HG03064 (cell line): ENCODE measurements around the gene PDGFD.

Source experiments
- ATAC-seq: cut with Tn5 transposase; IDR thresholded peaks from one replicate; pipeline ENCODE4 v1.9.1; 2021; ENCODE audit warnings: low read depth; ENCODE audit not compliant: unreplicated experiment

PDGFD gene

GRCh38 chr11:104096900-104097299, 67.0 kb downstream of the PDGFD start:
- no peak for ATAC-seq

DNA sequence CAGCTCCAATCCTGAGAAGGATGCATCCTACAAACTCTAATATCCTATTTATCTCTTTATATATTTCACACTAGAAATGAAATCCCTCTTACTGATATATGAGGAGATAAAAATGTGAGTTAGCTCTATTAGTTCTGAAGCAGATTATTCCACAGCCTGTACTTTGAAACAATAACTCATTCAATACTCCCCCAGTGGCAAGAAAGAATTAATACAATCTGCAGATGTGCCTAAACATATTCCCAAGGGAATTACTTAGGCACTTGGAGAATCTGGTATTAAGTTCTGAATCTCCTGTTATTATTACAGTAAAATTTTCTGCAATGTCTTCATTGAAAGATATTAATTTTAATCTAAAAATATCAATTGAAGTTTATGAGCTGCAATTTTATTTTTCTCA, 68.2 kb downstream of the PDGFD start:
- no peak for ATAC-seq

GRCh38 chr11:104094576-104094975, 69.4 kb downstream of the PDGFD start:
- no peak for ATAC-seq

GRCh38 chr11:104093426-104094280, 70.3 kb downstream of the PDGFD start:
- no peak for ATAC-seq

DNA sequence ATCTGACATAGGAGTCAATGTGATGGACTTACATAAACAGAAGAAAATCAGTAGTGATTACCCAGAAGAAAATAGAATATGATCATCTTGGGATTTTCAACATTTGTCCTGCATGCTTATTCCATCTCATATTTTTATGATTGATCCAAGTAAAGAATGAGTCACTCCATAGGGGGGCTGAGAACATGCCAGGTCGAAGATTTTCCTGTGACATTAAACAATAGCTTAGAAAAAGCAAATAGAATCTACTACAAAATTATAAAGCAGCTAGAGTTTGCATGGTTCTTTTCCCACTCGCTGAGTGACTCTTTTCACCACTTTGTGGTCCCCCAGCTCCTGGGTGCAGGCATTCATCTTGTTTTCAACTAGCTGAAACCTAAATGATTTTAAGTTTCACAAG, 71.2 kb downstream of the PDGFD start:
- no peak for ATAC-seq

- ATAC-seq: no peak
Measured at GRCh38 chr11:104091281-104092096, 72.5 kb downstream of the PDGFD start.

DNA sequence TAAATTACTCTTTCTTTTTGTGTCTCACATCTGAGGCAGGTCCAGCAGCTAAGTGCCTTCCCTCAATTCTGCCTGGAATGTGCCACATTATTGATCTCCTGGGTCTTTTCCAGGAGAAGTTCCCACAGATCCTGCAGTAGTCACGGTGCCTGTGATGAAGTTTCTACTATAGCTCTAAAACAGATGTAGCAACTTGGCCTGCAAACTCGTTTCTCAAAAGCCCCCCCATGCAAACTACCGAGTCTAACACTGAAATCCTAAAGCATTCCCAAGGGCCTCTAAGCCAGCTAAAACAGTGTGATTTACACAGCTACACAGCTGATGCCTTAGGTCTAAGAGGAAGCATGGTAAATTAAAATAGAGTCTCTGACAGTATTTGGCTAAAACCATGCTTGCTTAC, 73.2 kb downstream of the PDGFD start:
- no peak for ATAC-seq

DNA sequence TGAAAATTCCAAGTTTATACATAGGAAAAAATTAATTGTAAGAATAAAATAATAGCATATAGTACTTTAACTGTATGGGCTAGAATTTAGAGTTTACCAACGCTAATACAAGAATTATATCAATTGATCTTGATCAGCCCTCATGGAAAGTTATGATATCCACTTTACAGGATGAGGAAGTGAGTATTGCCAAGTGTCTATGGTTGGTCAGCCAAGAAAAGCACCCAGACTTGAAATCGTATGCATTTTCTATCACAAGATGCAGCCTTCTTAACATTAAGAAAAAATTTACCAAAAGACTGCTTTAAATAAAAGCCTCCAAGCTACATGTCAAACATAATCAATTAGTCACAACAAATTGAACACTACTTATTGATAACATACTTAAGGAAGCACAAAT, 74.5 kb downstream of the PDGFD start:
- ATAC-seq: no peak

DNA sequence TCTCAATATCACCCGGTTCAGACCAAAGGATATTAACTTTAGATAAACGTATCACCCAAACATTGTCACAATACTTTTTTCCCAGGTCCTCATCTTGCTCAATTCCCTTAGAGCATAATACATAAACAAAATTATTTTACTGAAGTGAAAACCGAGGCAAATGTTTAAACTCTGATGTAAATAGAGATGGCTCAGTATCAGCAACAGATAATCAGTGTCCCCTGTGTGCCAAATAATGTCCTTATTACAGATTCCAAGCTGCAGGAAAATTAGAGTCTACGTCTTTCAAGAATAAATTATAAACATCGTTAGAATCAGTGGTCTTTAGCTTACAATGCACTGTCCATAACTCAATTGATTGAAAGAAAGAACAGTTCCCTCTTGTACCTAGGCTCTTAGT, 77.3 kb downstream of the PDGFD start:
- ATAC-seq: no peak

GRCh38 chr11:104078995-104079394, 85.0 kb downstream of the PDGFD start:
- ATAC-seq: no peak

- no peak for ATAC-seq
Measured at GRCh38 chr11:104078245-104078644, 85.7 kb downstream of the PDGFD start.

GRCh38 chr11:104076455-104076854, 87.5 kb downstream of the PDGFD start:
- no peak for ATAC-seq

GRCh38 chr11:104075706-104076105, 88.2 kb downstream of the PDGFD start:
- no peak for ATAC-seq

GRCh38 chr11:104075091-104075490, 88.9 kb downstream of the PDGFD start:
- ATAC-seq: no peak

- ATAC-seq: peak; percentile 71
Measured at GRCh38 chr11:104073950-104074705, 89.8 kb downstream of the PDGFD start.

GRCh38 chr11:104067534-104067933, 96.4 kb downstream of the PDGFD start:
- ATAC-seq: no peak

DNA sequence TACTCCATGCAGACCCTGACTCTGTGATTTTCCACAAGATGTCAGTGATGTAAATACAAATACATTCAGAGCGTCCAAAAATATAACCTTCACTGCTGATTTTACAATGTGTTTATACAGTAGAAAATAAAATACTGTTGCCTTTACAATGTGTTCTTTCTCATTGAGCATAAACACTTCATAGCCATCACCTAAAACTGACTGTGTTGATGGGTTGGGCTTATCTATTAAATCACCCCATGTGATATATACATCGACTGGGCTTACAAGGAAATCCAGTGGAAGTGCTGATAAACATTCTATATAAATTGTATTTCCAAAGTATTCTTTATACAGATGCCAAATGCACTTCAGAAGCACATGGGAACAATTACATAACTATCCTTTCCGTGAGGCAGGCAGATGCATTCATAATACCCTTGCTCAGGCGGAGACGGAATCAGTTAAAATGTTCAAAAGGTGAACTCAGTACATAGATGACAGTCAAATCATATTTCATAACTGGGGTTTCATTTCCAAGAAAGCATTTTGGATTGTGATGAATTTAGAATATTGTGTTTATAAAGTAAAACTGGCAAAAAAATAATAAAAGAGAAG, 99.8 kb downstream of the PDGFD start:
- ATAC-seq: no peak

DNA sequence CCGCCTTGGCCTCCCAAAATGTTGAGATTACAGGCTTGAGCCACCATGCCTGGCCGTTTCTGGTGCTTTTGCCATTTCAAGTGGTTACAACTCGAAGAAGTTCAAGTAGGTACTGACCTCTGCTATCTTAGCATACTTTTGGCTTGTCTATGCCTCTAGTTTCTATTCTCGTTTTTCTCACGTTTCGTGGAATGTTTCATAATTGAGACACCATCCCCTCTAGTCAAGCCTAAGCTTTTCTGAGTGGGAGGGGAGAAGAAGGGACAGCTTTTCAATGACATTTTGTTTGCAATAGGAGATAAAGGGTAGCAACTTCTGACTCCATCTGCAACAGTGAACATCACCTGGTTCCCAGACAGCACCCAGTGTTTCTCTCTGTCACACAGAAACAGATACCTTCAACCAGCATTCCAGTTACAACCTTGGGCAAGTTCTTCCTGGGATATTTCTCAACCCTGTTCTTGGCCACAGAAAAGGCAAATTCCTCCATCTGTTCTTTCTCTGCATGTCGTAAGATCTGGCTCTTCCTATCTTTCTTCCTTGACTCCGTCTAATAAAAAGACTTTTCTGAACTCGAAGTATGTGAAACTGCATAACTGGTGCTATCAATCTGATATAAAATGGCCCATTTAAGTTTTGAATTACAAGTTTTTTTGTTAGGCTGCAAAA, 102.0 kb downstream of the PDGFD start:
- no peak for ATAC-seq

DNA sequence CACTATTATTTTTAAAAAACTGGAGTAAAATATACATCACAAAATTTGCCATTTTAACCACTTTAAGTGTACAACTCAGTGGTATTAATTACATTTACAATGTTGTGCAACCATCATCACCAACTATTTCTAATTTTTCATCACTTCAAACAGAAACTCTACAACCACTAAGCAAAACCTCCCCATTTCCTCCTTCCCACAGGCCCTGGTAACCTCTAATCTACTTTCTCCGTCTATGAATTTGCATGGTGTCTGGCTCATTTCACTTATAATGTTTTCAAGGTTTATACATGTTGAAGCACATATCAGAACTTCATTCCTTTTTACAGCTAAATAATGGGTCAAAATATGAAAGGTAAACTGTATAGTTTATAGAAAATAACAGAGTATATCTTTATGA, 103.1 kb downstream of the PDGFD start:
- ATAC-seq: no peak
